Heart right ventricle (tissue), 16 donors: ENCODE measurements around the gene ADORA2A. TPM values are rescaled to one million over a fixed set of nuclear protein-coding genes. Genes with fewer than 3 reads are reported as not detected.

Source experiments
- ATAC-seq, 8 donors: fragments of 200-7000 bp; cut with Tn5 transposase; one replicate each; pipeline ENCODE4 v1.9.1; 2020; ENCODE audit warnings: mild to moderate bottlenecking in 8 of 8, moderate library complexity in 8 of 8, moderate number of reproducible peaks in 1 of 8
- DNase-seq, 2 donors: peaks; one replicate each; pipeline ENCODE4 v3.0.0-alpha.2; 2020
- H3K27ac ChIP-seq, 10 donors: fragments of 200-600 bp; sonication (generic) in 2 of 10; one replicate each; pipeline versions ENCODE4 v1.5.0 to v1.8.0; 2020 to 2022; ENCODE audit warnings: mild to moderate bottlenecking in 3 of 10
- H3K27me3 ChIP-seq, 7 donors: fragments of 200-600 bp; one replicate each; pipeline ENCODE4 v1.8.0; 2021 to 2022; ENCODE audit warnings: mild to moderate bottlenecking in 2 of 7
- H3K36me3 ChIP-seq, 9 donors: fragments of 200-600 bp; sonication (generic) in 1 of 9; one replicate each; pipeline versions ENCODE4 v1.5.0 to v1.8.0; 2020 to 2022; ENCODE audit warnings: mild to moderate bottlenecking in 2 of 9
- H3K4me1 ChIP-seq, 9 donors: fragments of 200-600 bp; sonication (generic) in 1 of 9; one replicate each; pipeline versions ENCODE4 v1.5.0 to v1.8.0; 2020 to 2022; ENCODE audit warnings: mild to moderate bottlenecking in 4 of 9
- H3K4me3 ChIP-seq, 10 donors: fragments of 200-600 bp; sonication (generic) in 2 of 10; one replicate each; pipeline versions ENCODE4 v1.5.0 to v1.8.0; 2020 to 2022; ENCODE audit warnings: mild to moderate bottlenecking in 7 of 10, moderate library complexity in 2 of 10
- H3K9me3 ChIP-seq, 11 donors: fragments of 200-600 bp in 10 of 11; sonication (generic) in 2 of 11; one replicate each; pipeline versions ENCODE4 v1.5.0 to v1.8.0; 2013 to 2022; ENCODE audit warnings: mild to moderate bottlenecking in 2 of 11, control low read depth in 1 of 11, moderate library complexity in 1 of 11
- WGBS, 2 donors: extraction: QIAGEN DNeasy Blood & Tissue Kit; methylation state at CpG; one replicate each; pipeline ENCODE4 v1.1.7; 2013; ENCODE audit warnings: inconsistent platforms in 1 of 2; 5-methylcytosine and 5-hydroxymethylcytosine counted together
- intact Hi-C, 10 donors: fragments of 100-400 bp; cut with DNase I; formaldehyde crosslinking; loops; one replicate each; pipeline versions ENCODE4 v1.11.1 to v1.14.2; 2022
- polyA plus RNA-seq, 2 donors: library from polyadenylated mRNA; stranded (reverse); fragments of 200-250 nt; gene quantifications; one replicate each; pipeline ENCODE4 v1.2.3, GENCODE V29; 2013
- total RNA-seq, 10 donors: library from RNA; stranded (reverse); fragmentation: NEBNext Ultra II Directional in 3 of 10; extraction: Animal tissue kit (Norgen Biotek cat#: 25700) in 3 of 10; gene quantifications; one replicate each; pipeline versions ENCODE4 v1.2.1 to v1.2.4, GENCODE V29; 2021 to 2023
- TF ChIP-seq, protein P1 (sequence below), 9 donors: fragments of 200-600 bp; sonication (generic) in 2 of 9; IDR thresholded peaks; one replicate each; pipeline versions ENCODE4 v1.5.0 to v1.8.0; 2021 to 2022; ENCODE audit warnings: antibody characterized with exemption in 9 of 9, mild to moderate bottlenecking in 5 of 9, moderate library complexity in 1 of 9
- donor health status: Arrhythmogenic right ventricular cardiomyopathy.
- donor health status: ischemic (EF 13 %, LVEDD 7.1; RV severe dilation, severe dysfunction).
- donor health status: healthy with polysubstance abuse.
- donor health status: DM: no; HTN: yes; CAD: no.
- donor health status: DM: no; HTN: no; CAD: no.
- donor health status: ischemic (EF 25% LVEDD 6.9; RV normal size, moderate dysfunction).
- donor health status: ischemic (EF 25% LVEDD 5.7; RV mildly dilated, moderate dysfunction).
- donor health status: healthy.
- donor health status: DM: yes; HTN: yes; CAD: no.
- donor health status: Ischemic cardiomyopathy.
- donor health status: ischemic (EF 35%, LVEDD 5.7; RV mildly dilated, moderate dysfunction).
- donor health status: nonischemic (EF 11% LVEDD 7.7; RV severe dilation, severe dysfunction).
- donor health status: DM: yes; HTN: yes; CAD: no.
- donor health status: PGD.
- donor health status: ischemic (EF 29% LVEDD 5.4; RV normal size, mild dysfunction).
- donor health status: nonischemic (EF 23%, LVEDD 6.1; RV moderate dilation, normal function).

ADORA2A gene
- total and polyA plus RNA-seq, 12 donors: 1.5 to 9.7 (median 4.1) TPM

DNA sequence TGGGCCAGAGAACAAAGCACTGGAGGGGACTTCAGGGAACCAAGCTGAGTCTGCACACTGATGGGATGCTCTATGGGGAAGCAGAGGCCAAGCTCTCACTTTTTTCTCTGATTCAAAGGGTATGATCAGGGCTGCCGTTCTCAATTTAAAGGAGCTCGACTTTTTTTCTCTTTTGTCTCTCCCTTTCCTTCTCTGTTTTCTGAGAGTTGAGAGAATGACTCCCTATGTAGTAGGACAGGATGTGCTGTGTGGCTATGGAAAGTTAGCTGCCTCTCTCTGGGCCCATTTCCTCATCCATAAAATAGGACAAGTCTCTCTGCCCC, 7.9 kb downstream of the ADORA2A start:
- Histone ChIP-seq H3K9me3 (no peaks in the 10 kb centered on the region), H3K27ac (peak overlapping the region in 9 of 10 donors; percentile 55 to 91 (median 72)), H3K4me1 (peaks cover 36 to 97% (median 63%) of the 10 kb centered on the region in 9 donors), H3K27me3 (no peaks in the 10 kb centered on the region), H3K36me3 (peaks cover 0 to 17% (median 0%) of the 10 kb centered on the region in 9 donors), H3K4me3 (peak overlapping the region in 1 of 10 donors; percentile 3)
- intact Hi-C loops: loop anchor here in 3 of 10 donors (5.0 to 10.0 kb wide), 4 partner anchors 37 to 110 kb away; no protein-coding TSS in a partner anchor
- 84 to 93% methylated on average over 2 of the region's 2 CpGs for WGBS, 2 donors
- ATAC-seq (no peak), DNase-seq (no peak)
- TF ChIP-seq, protein P1, sequence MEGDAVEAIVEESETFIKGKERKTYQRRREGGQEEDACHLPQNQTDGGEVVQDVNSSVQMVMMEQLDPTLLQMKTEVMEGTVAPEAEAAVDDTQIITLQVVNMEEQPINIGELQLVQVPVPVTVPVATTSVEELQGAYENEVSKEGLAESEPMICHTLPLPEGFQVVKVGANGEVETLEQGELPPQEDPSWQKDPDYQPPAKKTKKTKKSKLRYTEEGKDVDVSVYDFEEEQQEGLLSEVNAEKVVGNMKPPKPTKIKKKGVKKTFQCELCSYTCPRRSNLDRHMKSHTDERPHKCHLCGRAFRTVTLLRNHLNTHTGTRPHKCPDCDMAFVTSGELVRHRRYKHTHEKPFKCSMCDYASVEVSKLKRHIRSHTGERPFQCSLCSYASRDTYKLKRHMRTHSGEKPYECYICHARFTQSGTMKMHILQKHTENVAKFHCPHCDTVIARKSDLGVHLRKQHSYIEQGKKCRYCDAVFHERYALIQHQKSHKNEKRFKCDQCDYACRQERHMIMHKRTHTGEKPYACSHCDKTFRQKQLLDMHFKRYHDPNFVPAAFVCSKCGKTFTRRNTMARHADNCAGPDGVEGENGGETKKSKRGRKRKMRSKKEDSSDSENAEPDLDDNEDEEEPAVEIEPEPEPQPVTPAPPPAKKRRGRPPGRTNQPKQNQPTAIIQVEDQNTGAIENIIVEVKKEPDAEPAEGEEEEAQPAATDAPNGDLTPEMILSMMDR (IDR thresholded peaks at IDR 0.05): no peak

DNA sequence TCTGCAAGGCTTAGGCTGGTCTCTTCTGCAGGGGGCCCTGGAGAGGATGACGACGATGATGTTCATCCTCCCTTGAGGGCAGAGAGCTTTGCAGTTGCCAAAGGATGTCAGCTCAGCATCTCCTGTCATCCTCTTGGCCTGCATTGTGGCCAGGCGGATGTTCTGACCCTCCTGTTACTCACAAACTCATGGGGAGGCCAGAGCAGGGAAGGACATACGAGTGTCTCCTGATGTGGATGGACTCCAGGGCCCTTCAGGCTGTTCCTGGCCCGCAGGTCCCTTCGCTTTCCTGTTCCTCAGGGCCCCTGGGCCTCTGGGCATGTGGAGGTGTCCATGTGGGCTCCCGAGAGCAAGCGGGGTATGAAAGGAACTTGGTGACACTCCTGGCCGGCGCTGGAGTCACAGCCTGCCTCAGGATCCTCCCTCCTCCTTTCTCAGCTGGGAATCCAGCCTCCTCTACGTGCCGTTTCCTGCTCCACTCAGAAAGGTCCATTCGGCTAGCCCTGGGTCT, 8.5 kb downstream of the ADORA2A start:
- 51 to 62% methylated on average over 13 of the region's 13 CpGs for WGBS, 2 donors
- Histone ChIP-seq H3K4me3 (no peak overlapping the region), H3K27me3 (no peaks in the 10 kb centered on the region), H3K36me3 (peaks cover 0 to 23% (median 0%) of the 10 kb centered on the region in 9 donors), H3K9me3 (no peaks in the 10 kb centered on the region), H3K4me1 (peaks cover 33 to 97% (median 56%) of the 10 kb centered on the region in 9 donors), H3K27ac (peak overlapping the region in 9 of 10 donors; percentile 55 to 91 (median 72))
- DNase-seq (no peak), ATAC-seq (peak in 6 of 8 donors; percentile 11 to 46 (median 30))
- TF ChIP-seq, protein P1 (IDR thresholded peaks at IDR 0.05): no peak
- intact Hi-C loops: loop anchor here in 3 of 10 donors (5.0 to 10.0 kb wide), 4 partner anchors 36 to 111 kb away; no protein-coding TSS in a partner anchor

DNA sequence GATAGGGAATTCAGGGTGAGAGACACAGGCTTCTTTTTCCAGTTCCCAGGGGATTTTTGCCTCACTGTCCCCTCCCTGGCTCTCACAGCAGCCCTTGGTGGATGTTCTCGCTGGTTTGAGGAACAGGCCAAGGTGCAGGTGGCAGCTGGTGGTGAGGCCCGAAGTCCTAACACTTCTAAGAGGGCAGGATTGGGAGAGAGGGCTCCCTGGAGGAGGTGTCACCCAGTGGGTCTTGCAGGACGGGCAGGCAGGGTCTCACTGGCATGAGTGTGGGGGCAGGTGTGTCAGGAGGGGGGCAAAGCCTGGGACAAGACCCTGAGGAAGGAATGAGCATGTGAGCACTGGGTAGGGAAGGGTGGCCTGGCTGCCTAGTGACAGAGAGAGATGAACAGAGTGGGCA, 9.2 kb downstream of the ADORA2A start:
- intact Hi-C loops: loop anchor here in 3 of 10 donors (5.0 to 10.0 kb wide), 4 partner anchors 36 to 112 kb away; no protein-coding TSS in a partner anchor

DNA sequence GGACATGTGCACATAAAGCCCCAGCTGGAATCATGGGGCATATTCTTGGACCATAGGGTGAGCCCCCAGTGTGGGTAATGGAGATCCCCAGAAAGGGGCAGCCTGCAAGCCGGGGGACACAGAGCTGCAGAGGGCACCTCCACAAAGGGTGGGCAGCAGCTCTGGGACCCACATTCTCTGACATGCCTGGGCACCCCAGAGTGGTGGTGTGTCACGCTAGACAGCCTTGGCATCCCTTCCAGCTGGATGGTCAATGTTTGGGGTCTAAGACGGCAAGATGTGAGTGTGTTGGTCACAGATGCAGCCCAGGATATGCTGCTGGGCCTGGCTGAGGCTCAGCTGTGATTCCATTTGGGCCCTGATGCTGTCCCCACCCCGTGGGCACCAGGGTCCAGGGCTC, 9.7 kb downstream of the ADORA2A start:
- peaks cover 31 to 97% (median 56%) of the 10 kb centered on the region in 9 donors for H3K4me1 ChIP-seq
- intact Hi-C loops: loop anchor here in 3 of 10 donors (5.0 to 10.0 kb wide), 4 partner anchors 35 to 112 kb away; no protein-coding TSS in a partner anchor
- H3K36me3 ChIP-seq: peaks cover 0 to 35% (median 8%) of the 10 kb centered on the region in 9 donors
- H3K27ac ChIP-seq: peak overlapping the region in 4 of 10 donors; percentile 68 to 91 (median 70)
- H3K4me3 ChIP-seq: no peak overlapping the region
- ATAC-seq (no peak), DNase-seq (no peak)
- TF ChIP-seq, protein P1 (IDR thresholded peaks at IDR 0.05): no peak
- H3K9me3 ChIP-seq: no peaks in the 10 kb centered on the region
- 94 to 96% methylated on average over 4 of the region's 4 CpGs for WGBS, 2 donors
- no peaks in the 10 kb centered on the region for H3K27me3 ChIP-seq

More for the DNA sequence above, 9.2 kb downstream of the ADORA2A start:
- Histone ChIP-seq H3K9me3 (no peaks in the 10 kb centered on the region), H3K27ac (peak overlapping the region in 9 of 10 donors; percentile 55 to 91 (median 72)), H3K36me3 (peaks cover 0 to 30% (median 5%) of the 10 kb centered on the region in 9 donors), H3K4me3 (no peak overlapping the region), H3K4me1 (peaks cover 33 to 97% (median 56%) of the 10 kb centered on the region in 9 donors), H3K27me3 (no peaks in the 10 kb centered on the region)
- TF ChIP-seq, protein P1 (IDR thresholded peaks at IDR 0.05): no peak
- 90 to 92% methylated on average over 3 of the region's 3 CpGs for WGBS, 2 donors
- DNase-seq (no peak), ATAC-seq (no peak)
